Immature natural killer cell (primary cell): Measurements from ENCODE around the gene NIPSNAP3A. TPM values are rescaled to one million over a fixed set of nuclear protein-coding genes. Genes with fewer than 3 reads are reported as not detected.
"Not testable (repeated sequence)": the region's sequence is repeated elsewhere in the genome, so short reads cannot be mapped to it uniquely, and the experiment has no call there.

ENCODE experiments used
- DNase-seq, 3 donors: peaks; one replicate each; pipeline ENCODE4 v3.0.0; 2022; ENCODE audit warnings: mixed read lengths in 1 of 3
- H3K27ac Mint-ChIP-seq, 6 donors: one replicate each; pipeline ENCODE4 v1.8.0; 2020; ENCODE audit warnings: mixed read lengths in 6 of 6, mild to moderate bottlenecking in 5 of 6, inconsistent platforms in 4 of 6, moderate library complexity in 3 of 6
- H3K27me3 Mint-ChIP-seq, 3 donors: one replicate each; pipeline ENCODE4 v1.8.0; 2020 to 2021; ENCODE audit warnings: low read depth in 3 of 3, mild to moderate bottlenecking in 3 of 3, mixed read lengths in 3 of 3, moderate library complexity in 3 of 3, inconsistent platforms in 1 of 3
- H3K36me3 Mint-ChIP-seq, 3 donors: one replicate each; pipeline ENCODE4 v1.8.0; 2020; ENCODE audit warnings: mixed read lengths in 3 of 3, inconsistent platforms in 2 of 3, mild to moderate bottlenecking in 2 of 3
- H3K4me1 Mint-ChIP-seq, 2 donors: one replicate each; pipeline ENCODE4 v1.8.0; 2020; ENCODE audit warnings: inconsistent platforms in 2 of 2, mild to moderate bottlenecking in 2 of 2, mixed read lengths in 2 of 2, moderate library complexity in 1 of 2
- H3K4me3 Mint-ChIP-seq, 5 donors: one replicate each; pipeline ENCODE4 v1.8.0; 2020; ENCODE audit warnings: mild to moderate bottlenecking in 5 of 5, mixed read lengths in 5 of 5, inconsistent platforms in 3 of 5, moderate library complexity in 3 of 5
- H3K9me3 Mint-ChIP-seq, 6 donors: one replicate each; pipeline ENCODE4 v1.8.0; 2020; ENCODE audit warnings: mild to moderate bottlenecking in 6 of 6, mixed read lengths in 6 of 6, inconsistent platforms in 4 of 6, moderate library complexity in 3 of 6
- polyA plus RNA-seq, 3 donors: library from polyadenylated mRNA; unstranded; fragments of 300-500 nt; fragmentation: Illumina TruSeq; gene quantifications; one replicate each; pipeline ENCODE4 v1.2.3, GENCODE V29; 2021

NIPSNAP3A gene
- polyA plus RNA-seq: 10 to 100 TPM; 28.2 to 58.0 (median 29.2) TPM

DNA sequence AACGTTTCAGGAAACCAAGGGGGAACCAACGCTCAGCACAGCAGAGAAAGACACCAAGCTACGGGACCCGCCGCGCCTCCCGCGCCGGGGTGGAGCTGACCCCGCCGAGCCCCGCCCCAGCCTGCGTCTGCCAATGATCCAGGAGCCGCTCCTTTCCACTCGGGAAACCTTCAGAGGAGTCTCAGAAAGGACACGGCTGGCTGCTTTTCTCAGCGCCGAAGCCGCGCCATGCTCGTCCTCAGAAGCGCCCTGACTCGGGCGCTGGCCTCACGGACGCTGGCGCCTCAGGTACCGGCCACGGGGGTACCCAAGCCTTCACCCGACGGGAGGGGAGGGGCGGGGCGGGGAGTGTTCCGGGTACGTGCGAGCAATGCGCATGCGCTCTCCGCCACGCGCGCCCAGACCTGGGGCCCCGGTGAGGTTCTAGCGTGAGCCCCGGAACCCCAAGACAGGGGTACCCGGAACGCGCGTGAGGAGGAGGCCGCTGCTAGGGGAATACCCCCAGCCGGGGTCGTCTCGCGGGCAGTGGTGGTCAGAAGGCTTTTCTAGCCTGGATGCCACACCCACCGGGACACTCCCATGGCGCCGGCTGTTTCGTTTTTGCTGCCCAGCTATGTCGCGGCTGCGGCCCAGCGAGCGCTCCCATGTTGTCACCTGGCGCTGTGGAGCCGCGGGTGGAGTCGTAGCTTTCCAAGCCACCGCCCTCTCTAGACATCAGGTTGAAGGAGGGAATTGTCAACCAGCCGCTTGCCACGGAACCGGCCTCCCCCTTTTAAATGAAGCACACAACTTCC, at the start of gene NIPSNAP3A:
NIPSNAP3A (plus strand) TSS at position 119 of the 794 bp plus-strand sequence; CDS start at position 229, 110 bp downstream.
- peak within 1 kb of the TSS; percentile 87 to 98 (median 94) for H3K27ac Mint-ChIP-seq
- DNase-seq: peak; percentile 87 to 89 (median 89)
- peaks cover 0 to 7% (median 7%) of the 10 kb centered on the region in 3 donors for H3K27me3 Mint-ChIP-seq
- H3K36me3 Mint-ChIP-seq: peaks cover under 1 to 18% (median 8%) of the 10 kb centered on the region in 3 donors
- H3K4me3 Mint-ChIP-seq: peak within 1 kb of the TSS; percentile 86 to 95 (median 91)
- no peaks in the 10 kb centered on the region for H3K9me3 Mint-ChIP-seq
- H3K4me1 Mint-ChIP-seq: peaks cover 17 to 29% of the 10 kb centered on the region in 2 donors

DNA sequence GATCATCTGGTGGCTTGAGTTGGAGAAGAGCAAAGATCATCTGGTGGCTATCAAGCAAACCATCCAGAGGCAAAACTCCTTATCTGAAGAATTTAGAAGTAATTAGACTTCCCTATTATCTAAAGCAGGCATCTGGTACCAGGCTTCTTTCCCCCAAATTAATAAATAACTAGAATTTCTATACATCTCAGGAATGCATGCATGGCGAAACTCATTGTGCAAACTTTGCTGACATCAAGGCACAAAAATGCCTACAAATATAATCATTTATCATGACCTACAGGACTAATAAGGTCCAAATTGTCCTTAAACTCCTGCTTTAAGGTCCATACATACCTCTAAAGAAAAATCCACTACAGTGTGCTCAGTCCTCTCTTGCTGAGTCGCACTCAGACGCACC, 47.2 kb upstream of the NIPSNAP3A start:
- H3K4me1 Mint-ChIP-seq: no peaks in the 10 kb centered on the region
- H3K36me3 Mint-ChIP-seq: no peaks in the 10 kb centered on the region
- no peak overlapping the region for H3K27ac Mint-ChIP-seq
- no peaks in the 10 kb centered on the region for H3K27me3 Mint-ChIP-seq
- H3K9me3 Mint-ChIP-seq: peaks cover 0 to 3% (median 1%) of the 10 kb centered on the region in 6 donors
- no peak overlapping the region for H3K4me3 Mint-ChIP-seq
- DNase-seq: no peak

DNA sequence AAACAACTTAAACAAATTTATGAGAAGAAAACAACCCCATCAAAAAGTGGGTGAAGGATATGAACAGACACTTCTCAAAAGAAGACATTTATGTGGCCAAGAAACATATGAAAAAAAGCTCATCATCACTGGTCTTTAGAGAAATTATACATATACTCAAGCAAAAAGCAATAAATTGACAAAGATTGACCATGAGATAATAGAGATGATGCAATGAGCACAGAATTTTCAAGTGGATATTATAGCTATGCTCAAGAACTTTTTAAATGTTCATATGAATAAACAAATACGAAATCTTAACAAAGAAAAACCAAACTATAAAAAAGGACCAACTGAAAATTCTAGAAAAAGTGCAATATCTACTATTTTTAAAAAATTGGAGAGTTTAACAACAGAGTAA, 38.7 kb upstream of the NIPSNAP3A start:
- not testable (repeated sequence) for DNase-seq, H3K4me1 Mint-ChIP-seq
- H3K9me3 Mint-ChIP-seq: peaks cover 6 to 12% (median 8%) of the 10 kb centered on the region in 6 donors

DNA sequence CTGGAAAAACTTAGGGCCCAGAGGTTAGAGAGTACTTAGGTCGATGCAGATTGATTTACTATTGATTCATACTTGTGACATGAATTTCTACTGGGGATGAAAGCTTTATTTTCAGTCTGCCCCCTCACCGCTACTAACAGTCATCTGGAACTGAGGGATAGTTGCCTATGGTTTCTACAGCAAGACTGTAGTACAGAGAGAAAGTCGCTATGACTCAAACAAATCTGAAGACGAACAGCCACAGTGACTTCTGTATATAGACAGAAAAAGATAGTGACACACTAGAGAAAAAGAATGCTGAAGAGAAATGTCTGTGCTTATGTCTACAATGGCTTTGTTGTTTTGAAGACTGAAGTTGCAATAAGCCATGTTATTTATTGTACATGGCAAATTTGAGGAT, 35.9 kb upstream of the NIPSNAP3A start:
- peaks cover 0 to 7% (median 6%) of the 10 kb centered on the region in 6 donors for H3K9me3 Mint-ChIP-seq
- H3K27ac Mint-ChIP-seq: no peak overlapping the region
- DNase-seq: no peak
- peaks cover 2 to 5% (median 5%) of the 10 kb centered on the region in 3 donors for H3K27me3 Mint-ChIP-seq
- H3K4me3 Mint-ChIP-seq: no peak overlapping the region
- H3K36me3 Mint-ChIP-seq: no peaks in the 10 kb centered on the region
- no peaks in the 10 kb centered on the region for H3K4me1 Mint-ChIP-seq

More for the DNA sequence above, 38.7 kb upstream of the NIPSNAP3A start:
- H3K36me3 Mint-ChIP-seq, H3K4me3 Mint-ChIP-seq, H3K27me3 Mint-ChIP-seq, H3K27ac Mint-ChIP-seq: not testable (repeated sequence)

DNA sequence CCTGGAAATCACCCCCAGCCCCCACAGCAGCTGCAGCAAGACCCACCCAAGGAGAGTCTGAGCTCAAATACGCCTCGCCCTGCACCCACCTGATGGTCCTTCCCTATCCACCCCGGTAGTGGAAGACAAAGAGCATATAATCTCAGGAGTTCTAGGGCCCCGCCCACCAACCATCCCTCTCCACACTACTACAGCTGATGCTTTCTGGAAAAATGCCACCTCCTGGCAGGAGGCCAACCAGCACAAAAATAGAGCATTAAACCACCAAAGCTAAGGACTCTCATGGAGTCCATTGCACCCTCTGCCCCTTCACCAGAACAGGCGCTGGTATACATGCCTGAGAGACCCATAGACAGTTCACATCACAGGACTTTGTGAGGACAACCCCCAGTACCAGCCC, 22.5 kb upstream of the NIPSNAP3A start:
- Mint-ChIP-seq H3K9me3 (no peaks in the 10 kb centered on the region), H3K4me1 (no peaks in the 10 kb centered on the region), H3K36me3 (no peaks in the 10 kb centered on the region), H3K4me3 (no peak overlapping the region), H3K27ac (no peak overlapping the region), H3K27me3 (peaks cover 0 to 8% (median 2%) of the 10 kb centered on the region in 3 donors)
- no peak for DNase-seq

DNA sequence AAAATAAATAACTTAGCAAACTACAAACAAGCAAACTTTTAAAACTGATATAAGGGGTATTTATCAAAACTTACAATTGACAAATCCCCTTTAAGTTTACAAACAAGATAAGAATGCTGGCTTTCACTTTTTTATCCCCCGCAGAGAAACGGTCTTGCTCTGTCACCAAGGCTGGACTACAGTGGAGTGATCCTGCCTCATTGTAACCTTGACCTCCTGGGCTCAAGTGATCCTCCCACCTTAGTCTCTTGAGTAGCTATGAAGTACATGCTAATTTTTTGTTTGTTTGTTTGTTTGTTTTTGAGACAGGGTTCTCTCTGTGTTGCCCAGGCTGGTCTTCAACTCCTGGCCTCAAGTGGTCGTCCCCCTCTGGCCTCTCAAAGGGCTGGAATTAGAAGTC, 9.0 kb upstream of the NIPSNAP3A start:
- Mint-ChIP-seq H3K9me3 (peaks cover 0 to 2% (median 0%) of the 10 kb centered on the region in 6 donors), H3K27ac (no peak overlapping the region), H3K4me1 (peaks cover 0 to 2% of the 10 kb centered on the region in 2 donors), H3K27me3 (peaks cover 0 to 3% (median 0%) of the 10 kb centered on the region in 3 donors), H3K36me3 (no peaks in the 10 kb centered on the region), H3K4me3 (no peak overlapping the region)
- no peak for DNase-seq

DNA sequence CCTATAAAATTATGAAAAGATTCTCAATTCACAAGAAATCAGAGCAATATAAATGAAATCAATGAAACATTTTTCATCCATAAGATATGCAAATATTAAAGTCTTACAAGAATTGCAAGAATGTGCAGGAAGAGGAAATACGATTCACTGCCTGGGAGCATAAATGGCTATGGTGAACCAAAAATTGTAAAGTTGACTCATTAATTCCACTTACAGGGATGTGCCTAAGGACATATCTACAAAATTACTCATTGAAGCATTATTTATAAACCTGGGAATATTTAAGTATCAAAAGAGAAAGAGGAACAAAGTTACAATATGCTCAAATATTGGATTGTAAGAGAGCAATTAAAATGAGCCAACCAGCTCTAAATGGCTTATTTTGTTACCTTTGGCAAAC, 6.9 kb upstream of the NIPSNAP3A start:
- no peak overlapping the region for H3K27ac Mint-ChIP-seq
- peaks cover 0 to 2% (median 0%) of the 10 kb centered on the region in 6 donors for H3K9me3 Mint-ChIP-seq
- no peak overlapping the region for H3K4me3 Mint-ChIP-seq
- no peaks in the 10 kb centered on the region for H3K36me3 Mint-ChIP-seq
- DNase-seq: no peak
- peaks cover 0 to 2% (median 0%) of the 10 kb centered on the region in 3 donors for H3K27me3 Mint-ChIP-seq
- H3K4me1 Mint-ChIP-seq: peaks cover 0 to 2% of the 10 kb centered on the region in 2 donors

DNA sequence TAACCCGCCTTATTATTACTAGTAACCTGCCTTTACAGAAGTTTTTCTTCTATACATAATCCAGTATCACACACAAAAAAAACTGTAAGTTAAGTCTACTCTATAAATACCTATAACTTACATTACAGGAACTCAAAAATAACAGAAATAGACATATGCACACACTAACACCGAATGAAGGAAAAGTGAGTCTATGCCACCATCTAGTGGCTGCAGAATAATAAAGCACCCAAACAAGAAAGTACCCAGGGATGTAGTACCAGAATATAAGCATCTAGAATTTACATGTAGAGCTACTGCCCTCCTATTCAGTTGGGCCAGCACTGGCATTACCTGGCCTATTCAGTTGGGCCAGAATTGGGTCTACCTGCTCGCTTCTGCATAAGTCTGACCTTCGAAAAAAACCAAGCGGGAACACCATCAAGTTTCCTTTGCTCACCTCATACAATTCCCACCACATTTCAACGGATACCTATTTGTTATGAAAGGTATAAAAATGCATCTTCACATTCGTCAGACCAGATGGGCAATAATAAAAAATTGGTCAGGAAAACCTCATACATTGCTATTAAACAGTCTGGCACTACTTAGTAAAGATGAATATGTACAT, 4.0 kb upstream of the NIPSNAP3A start:
- Mint-ChIP-seq H3K36me3 (no peaks in the 10 kb centered on the region), H3K27ac (no peak overlapping the region), H3K4me1 (peaks cover 12 to 16% of the 10 kb centered on the region in 2 donors), H3K9me3 (peaks cover 0 to 1% (median 0%) of the 10 kb centered on the region in 6 donors), H3K4me3 (no peak overlapping the region), H3K27me3 (peaks cover 0 to 7% (median 3%) of the 10 kb centered on the region in 3 donors)
- DNase-seq: peak; percentile 50 to 66 (median 53)

DNA sequence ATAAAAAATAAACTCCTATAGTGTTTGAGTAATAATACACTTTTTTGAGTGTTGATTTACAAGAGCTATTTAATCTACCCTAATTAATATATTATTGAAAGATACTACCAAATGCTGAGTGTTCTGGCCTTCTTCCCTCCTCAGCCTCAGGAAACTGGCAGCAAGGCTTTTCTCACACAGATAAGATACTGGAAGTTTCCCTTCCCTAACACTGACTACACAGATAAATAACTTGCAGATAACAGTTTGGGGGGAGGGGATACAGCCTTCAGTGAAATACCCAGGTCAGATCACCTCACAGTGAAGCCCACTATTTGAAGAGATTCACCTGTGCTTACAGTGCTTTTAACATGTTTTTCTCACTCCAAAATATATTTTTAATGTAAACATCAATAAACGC, 1.6 kb upstream of the NIPSNAP3A start:
- H3K4me1 Mint-ChIP-seq: peaks cover 17 to 29% of the 10 kb centered on the region in 2 donors
- peak overlapping the region in 2 of 5 donors; percentile 22 to 38 for H3K4me3 Mint-ChIP-seq
- DNase-seq: no peak
- peaks cover 0 to 7% (median 7%) of the 10 kb centered on the region in 3 donors for H3K27me3 Mint-ChIP-seq
- peak overlapping the region in 1 of 6 donors; percentile 40 for H3K27ac Mint-ChIP-seq
- no peaks in the 10 kb centered on the region for H3K9me3 Mint-ChIP-seq
- H3K36me3 Mint-ChIP-seq: peaks cover 0 to 3% (median 0%) of the 10 kb centered on the region in 3 donors

DNA sequence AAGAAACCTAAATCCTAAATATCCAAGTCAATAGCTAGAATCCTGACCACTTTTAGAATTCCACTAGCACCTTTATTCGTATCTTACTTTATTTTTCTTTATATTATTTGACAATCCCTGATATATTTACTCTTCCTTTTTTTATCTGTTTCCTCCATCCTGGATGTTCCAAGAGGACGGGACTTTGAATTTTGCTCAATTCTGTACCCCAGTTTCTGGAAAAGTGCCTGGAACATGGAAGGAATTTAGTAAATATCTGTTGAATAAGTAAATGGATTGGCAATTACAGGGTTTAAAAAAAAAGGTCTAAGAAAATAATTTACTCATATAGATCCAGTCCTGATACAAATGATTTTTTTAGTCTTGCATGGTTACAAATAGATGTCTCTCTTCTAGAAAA, 1.2 kb upstream of the NIPSNAP3A start:
- Mint-ChIP-seq H3K4me3 (peak overlapping the region in 1 of 5 donors; percentile 25), H3K27me3 (peaks cover 0 to 7% (median 7%) of the 10 kb centered on the region in 3 donors), H3K9me3 (no peaks in the 10 kb centered on the region), H3K27ac (peak overlapping the region in 2 of 6 donors; percentile 73 to 96), H3K36me3 (peaks cover 0 to 7% (median 0%) of the 10 kb centered on the region in 3 donors), H3K4me1 (peaks cover 17 to 29% of the 10 kb centered on the region in 2 donors)
- no peak for DNase-seq

DNA sequence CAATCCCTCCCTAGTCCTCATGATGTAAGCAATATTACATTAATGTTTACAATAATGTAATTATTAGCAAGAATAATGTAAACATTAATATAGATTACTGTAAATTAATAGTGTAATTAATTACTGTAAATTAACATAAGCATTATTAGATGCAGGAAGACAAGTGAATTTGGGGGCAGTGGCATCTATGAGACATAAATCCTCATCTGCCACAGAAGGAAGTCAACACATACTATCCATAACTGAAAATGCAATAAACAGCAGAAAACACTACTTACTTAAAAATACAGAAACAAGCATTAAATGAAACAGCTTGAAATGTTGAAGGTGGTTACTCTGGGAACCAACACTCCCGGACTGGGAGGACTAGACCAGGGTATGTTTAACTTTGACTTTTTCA, 685 bp upstream of the NIPSNAP3A start:
- peaks cover 0 to 7% (median 7%) of the 10 kb centered on the region in 3 donors for H3K27me3 Mint-ChIP-seq
- H3K4me3 Mint-ChIP-seq: peak overlapping the region; percentile 86 to 95 (median 91)
- H3K4me1 Mint-ChIP-seq: peaks cover 17 to 29% of the 10 kb centered on the region in 2 donors
- DNase-seq: peak in 1 of 3 donors; percentile 4
- peak overlapping the region; percentile 87 to 98 (median 94) for H3K27ac Mint-ChIP-seq
- peaks cover 0 to 11% (median 0%) of the 10 kb centered on the region in 3 donors for H3K36me3 Mint-ChIP-seq
- no peaks in the 10 kb centered on the region for H3K9me3 Mint-ChIP-seq

DNA sequence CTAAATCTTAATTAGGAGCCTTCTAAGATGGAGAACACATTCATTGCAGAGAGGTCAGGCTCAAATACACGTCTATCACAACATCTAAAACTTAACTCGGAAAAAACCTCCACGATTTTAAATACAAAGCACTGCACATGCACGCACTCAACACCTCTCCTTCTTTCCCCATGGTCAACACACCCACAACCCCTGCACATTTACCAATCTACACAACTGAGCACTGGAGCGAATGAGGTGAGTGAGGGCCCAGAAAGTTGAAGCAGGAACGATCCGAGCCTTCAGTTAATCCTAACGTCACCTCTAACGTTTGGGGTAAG, 278 bp upstream of the NIPSNAP3A start:
- no peak for DNase-seq
- no peaks in the 10 kb centered on the region for H3K9me3 Mint-ChIP-seq
- H3K27ac Mint-ChIP-seq: peak overlapping the region; percentile 87 to 98 (median 94)
- H3K36me3 Mint-ChIP-seq: peaks cover 0 to 15% (median 4%) of the 10 kb centered on the region in 3 donors
- H3K4me3 Mint-ChIP-seq: peak overlapping the region; percentile 86 to 95 (median 91)
- peaks cover 0 to 7% (median 7%) of the 10 kb centered on the region in 3 donors for H3K27me3 Mint-ChIP-seq
- H3K4me1 Mint-ChIP-seq: peaks cover 17 to 29% of the 10 kb centered on the region in 2 donors

DNA sequence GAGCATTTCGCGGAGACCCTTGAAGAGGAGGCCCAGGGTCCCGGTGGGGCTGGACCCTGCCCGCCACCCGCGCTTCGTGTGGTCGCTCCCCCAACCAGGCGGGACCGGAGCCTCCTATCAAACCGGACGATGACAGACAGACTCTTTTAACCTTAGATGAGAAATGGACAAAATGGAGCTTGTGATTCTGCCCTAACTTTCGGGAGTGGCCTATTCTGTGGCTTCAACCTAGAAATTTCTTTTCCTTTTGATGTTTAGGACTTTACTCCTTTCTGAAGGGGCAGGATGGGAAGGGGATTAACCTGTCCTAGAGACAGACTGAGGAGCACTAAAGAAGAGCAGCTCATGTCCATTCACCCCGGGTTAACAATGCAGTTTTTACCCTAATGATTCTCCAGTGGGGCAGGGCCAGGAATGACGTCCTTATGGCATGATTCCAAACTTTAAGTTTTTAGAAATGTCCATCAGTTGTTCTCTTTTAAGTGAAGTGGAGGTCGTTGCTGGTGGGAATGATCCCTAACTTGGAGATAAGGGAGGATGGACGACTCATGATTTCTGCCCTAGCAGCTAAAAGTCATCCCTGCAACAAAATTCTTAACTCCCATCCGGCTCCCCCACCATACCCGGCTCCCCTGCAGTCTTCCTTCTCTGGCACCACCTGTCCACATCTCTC, 1.0 kb downstream of the NIPSNAP3A start:
- Mint-ChIP-seq H3K4me3 (peak overlapping the region; percentile 86 to 95 (median 91)), H3K27me3 (peaks cover 0 to 7% (median 7%) of the 10 kb centered on the region in 3 donors), H3K27ac (peak overlapping the region; percentile 87 to 98 (median 94)), H3K4me1 (peaks cover 15 to 29% of the 10 kb centered on the region in 2 donors), H3K9me3 (no peaks in the 10 kb centered on the region), H3K36me3 (peaks cover 5 to 23% (median 8%) of the 10 kb centered on the region in 3 donors)
- no peak for DNase-seq
